ENCODE results near the gene TOMM20. TPM values are rescaled to one million over a fixed set of nuclear protein-coding genes. Genes with fewer than 3 reads are reported as not detected.

TOMM20 gene
- total RNA-seq, 2 experiments from 2014 or later, result 155 to 159 TPM

GRCh38 chr1:235077163-235077540 lies 51.5 kb downstream of the TOMM20 start:
- ChIA-PET POLR2A (interaction anchor here (0.8 to 1.9 kb wide), 5 partner anchors 62 to 467 kb away, joined by 3 to 9 read pairs (median 4); partner anchors contain the start of gene IRF2BP2), CTCF (interaction anchor here (0.9 kb wide), 1 partner anchor 12 kb away, joined by 4 read pairs; no protein-coding TSS in a partner anchor)
- Mint-ChIP-seq H3K9me3 (no peaks in the 10 kb centered on the region), H3K27ac (no peak overlapping the region), H3K27me3 (no peaks in the 10 kb centered on the region), H3K36me3 (ENCODE audit: low read depth) (no peaks in the 10 kb centered on the region), H3K4me3 (peak overlapping the region; percentile 44), H3K4me1 (ENCODE audit: low read depth) (peaks cover 35% of the 10 kb centered on the region)
- DNase-seq (no peak), ATAC-seq (no peak)
- TF ChIP-seq CTCF (IDR thresholded peaks at IDR 0.05), result no peak
- intact Hi-C loops (cut with micrococcal nuclease), result loop anchor here (5.0 to 10.0 kb wide), 4 partner anchors 60 to 580 kb away; partner anchors contain the start of gene IRF2BP2

- POLR2A ChIA-PET, result interaction anchor here (1.1 to 1.9 kb wide), 4 partner anchors 65 to 466 kb away, joined by 3 to 9 read pairs (median 4); partner anchors contain the start of gene IRF2BP2
- ATAC-seq (no peak), DNase-seq (no peak)
- intact Hi-C loops (cut with micrococcal nuclease), result loop anchor here (5.0 to 10.0 kb wide), 4 partner anchors 59 to 579 kb away; partner anchors contain the start of gene IRF2BP2
- H3K36me3 Mint-ChIP-seq (ENCODE audit: low read depth), result no peaks in the 10 kb centered on the region
- TF ChIP-seq CTCF (IDR thresholded peaks at IDR 0.05), result no peak
- CTCF ChIA-PET, result interaction anchor here (0.9 to 1.5 kb wide), 2 partner anchors 12 to 103 kb away, joined by 4 read pairs; no protein-coding TSS in a partner anchor
- H3K27ac Mint-ChIP-seq, result no peak overlapping the region
- H3K4me3 Mint-ChIP-seq, result peak overlapping the region; percentile 36
- H3K4me1 Mint-ChIP-seq (ENCODE audit: low read depth), result peaks cover 35% of the 10 kb centered on the region
- no peaks in the 10 kb centered on the region for H3K27me3 Mint-ChIP-seq
- H3K9me3 Mint-ChIP-seq, result no peaks in the 10 kb centered on the region
Measured at GRCh38 chr1:235076504-235077162, 52.0 kb downstream of the TOMM20 start.

- ChIA-PET CTCF (interaction anchor here (1.5 kb wide), 1 partner anchor 102 kb away, joined by 4 read pairs; no protein-coding TSS in a partner anchor), POLR2A (interaction anchor here (0.9 to 2.5 kb wide), 6 partner anchors 8 to 464 kb away, joined by 3 to 8 read pairs (median 3); no protein-coding TSS in a partner anchor)
- intact Hi-C loops (cut with micrococcal nuclease), result loop anchor here (5.0 to 10.0 kb wide), 4 partner anchors 59 to 579 kb away; partner anchors contain the start of gene IRF2BP2
- Mint-ChIP-seq H3K4me3 (peak overlapping the region; percentile 51), H3K9me3 (no peaks in the 10 kb centered on the region), H3K4me1 (ENCODE audit: low read depth) (peaks cover 31% of the 10 kb centered on the region), H3K27ac (peak overlapping the region; percentile 96), H3K36me3 (ENCODE audit: low read depth) (no peaks in the 10 kb centered on the region), H3K27me3 (no peaks in the 10 kb centered on the region)
- no peak for ATAC-seq
- peak; percentile 46 for DNase-seq
- no peak for TF ChIP-seq CTCF (IDR thresholded peaks at IDR 0.05)
Measured at GRCh38 chr1:235075777-235076308, 52.8 kb downstream of the TOMM20 start.

DNA sequence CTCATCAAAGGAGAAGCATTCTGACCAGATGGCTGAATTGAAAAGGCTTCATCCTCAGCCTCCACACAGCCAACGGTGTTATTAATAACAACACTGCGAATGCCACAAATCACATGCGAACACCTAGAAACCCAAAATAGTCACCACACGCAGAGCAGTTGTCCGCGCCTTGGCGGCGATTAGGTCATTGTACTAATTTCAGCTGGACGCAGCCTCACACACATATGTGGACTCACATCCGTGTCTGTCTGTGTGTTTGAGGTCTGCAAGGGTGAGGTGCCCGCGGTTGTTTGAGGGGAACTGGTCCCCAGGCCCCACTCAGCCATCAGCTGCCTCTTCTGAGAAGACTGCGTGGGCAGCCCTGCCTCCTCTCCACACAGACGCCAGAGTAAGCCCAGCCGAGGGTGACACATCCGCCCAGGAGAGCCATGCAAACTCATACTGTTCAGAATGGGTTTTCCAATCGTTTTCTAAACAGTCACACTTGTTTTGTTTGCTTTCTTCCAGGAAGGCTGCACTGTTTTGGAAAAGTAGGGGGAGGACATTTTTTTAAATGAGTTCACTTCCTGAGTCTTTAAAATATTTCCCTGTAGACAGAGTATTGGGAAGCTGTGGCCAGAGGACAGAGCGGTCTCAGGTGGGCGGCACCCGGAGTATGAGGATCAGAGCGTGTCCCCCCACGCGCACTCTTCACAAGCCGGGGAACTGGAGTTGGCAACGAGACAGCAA lies 53.4 kb downstream of the TOMM20 start:
- H3K27ac Mint-ChIP-seq, result peak overlapping the region; percentile 96
- DNase-seq (peak; percentile 86), ATAC-seq (peak; percentile 56)
- H3K9me3 Mint-ChIP-seq, result no peaks in the 10 kb centered on the region
- intact Hi-C loops (cut with micrococcal nuclease), result loop anchor here (5.0 to 10.0 kb wide), 4 partner anchors 58 to 578 kb away; partner anchors contain the start of gene IRF2BP2
- peaks cover 31% of the 10 kb centered on the region for H3K4me1 Mint-ChIP-seq (ENCODE audit: low read depth)
- TF ChIP-seq CTCF (IDR thresholded peaks at IDR 0.05), result no peak
- POLR2A ChIA-PET, result interaction anchor here (0.9 to 2.5 kb wide), 7 partner anchors 9 to 464 kb away, joined by 3 to 8 read pairs (median 3); no protein-coding TSS in a partner anchor
- no peaks in the 10 kb centered on the region for H3K27me3 Mint-ChIP-seq
- peak overlapping the region; percentile 51 for H3K4me3 Mint-ChIP-seq
- H3K36me3 Mint-ChIP-seq (ENCODE audit: low read depth), result no peaks in the 10 kb centered on the region
- CTCF ChIA-PET, result interaction anchor here (0.7 to 1.5 kb wide), 3 partner anchors 60 to 588 kb away, joined by 3 to 4 read pairs (median 3); no protein-coding TSS in a partner anchor

Measured in activated CD8-positive, alpha-beta T cell treated with anti-CD3 and anti-CD28 coated beads for 36 hours (primary cell).